ENCODE measurements around the gene ZFAND2A.

The ZFAND2A gene

DNA sequence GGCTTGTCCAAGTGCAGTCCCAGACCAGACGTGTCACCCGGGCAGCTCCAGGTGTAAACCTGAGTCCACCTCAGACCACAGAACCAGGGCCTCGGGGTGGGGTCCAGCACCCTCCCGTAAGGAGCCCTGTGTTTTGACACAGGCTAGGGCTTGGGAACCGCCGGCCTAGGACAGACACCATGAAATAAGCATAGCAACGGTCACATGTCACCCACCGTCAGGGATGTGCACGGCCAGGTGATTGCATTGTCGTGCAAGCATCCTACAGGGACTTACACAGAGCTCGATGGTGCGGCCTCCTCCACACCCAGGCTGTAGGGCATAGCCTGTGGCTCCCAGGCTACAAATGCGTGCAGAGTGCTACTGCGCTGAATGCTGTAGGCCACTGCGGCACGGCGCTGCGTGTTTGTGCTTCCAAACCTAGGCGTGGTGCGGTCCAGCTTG is 10.6 kb downstream of the ZFAND2A start:
- TF ChIP-seq CEBPB (IDR thresholded peaks at IDR 0.05) (no peak), YY1 (IDR thresholded peaks at IDR 0.05; ENCODE audit: low read depth) (no peak), EGR1 (IDR thresholded peaks at IDR 0.05) (no peak), CREB1 (IDR thresholded peaks at IDR 0.05; ENCODE audit: low read depth) (no peak), TEAD4 (IDR thresholded peaks at IDR 0.05) (no peak), ZBTB7A (IDR thresholded peaks at IDR 0.05; ENCODE audit: low read depth) (no peak), USF1 (IDR thresholded peaks at IDR 0.05) (no peak), RAD21 (IDR thresholded peaks at IDR 0.05; ENCODE audit: low read depth) (no peak), TCF12 (IDR thresholded peaks at IDR 0.05; ENCODE audit: low read depth) (no peak), EP300 (IDR thresholded peaks at IDR 0.05; ENCODE audit: borderline replicate concordance) (no peak), FOXM1 (IDR thresholded peaks at IDR 0.05; ENCODE audit: borderline replicate concordance, low read depth) (no peak), NFIC (IDR thresholded peaks at IDR 0.05) (no peak), TAF1 (IDR thresholded peaks at IDR 0.05; ENCODE audit: low read depth) (no peak)
- TF ChIP-seq, protein P1, sequence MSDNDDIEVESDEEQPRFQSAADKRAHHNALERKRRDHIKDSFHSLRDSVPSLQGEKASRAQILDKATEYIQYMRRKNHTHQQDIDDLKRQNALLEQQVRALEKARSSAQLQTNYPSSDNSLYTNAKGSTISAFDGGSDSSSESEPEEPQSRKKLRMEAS (IDR thresholded peaks at IDR 0.05), result no peak
- TF ChIP-seq, protein P2, sequence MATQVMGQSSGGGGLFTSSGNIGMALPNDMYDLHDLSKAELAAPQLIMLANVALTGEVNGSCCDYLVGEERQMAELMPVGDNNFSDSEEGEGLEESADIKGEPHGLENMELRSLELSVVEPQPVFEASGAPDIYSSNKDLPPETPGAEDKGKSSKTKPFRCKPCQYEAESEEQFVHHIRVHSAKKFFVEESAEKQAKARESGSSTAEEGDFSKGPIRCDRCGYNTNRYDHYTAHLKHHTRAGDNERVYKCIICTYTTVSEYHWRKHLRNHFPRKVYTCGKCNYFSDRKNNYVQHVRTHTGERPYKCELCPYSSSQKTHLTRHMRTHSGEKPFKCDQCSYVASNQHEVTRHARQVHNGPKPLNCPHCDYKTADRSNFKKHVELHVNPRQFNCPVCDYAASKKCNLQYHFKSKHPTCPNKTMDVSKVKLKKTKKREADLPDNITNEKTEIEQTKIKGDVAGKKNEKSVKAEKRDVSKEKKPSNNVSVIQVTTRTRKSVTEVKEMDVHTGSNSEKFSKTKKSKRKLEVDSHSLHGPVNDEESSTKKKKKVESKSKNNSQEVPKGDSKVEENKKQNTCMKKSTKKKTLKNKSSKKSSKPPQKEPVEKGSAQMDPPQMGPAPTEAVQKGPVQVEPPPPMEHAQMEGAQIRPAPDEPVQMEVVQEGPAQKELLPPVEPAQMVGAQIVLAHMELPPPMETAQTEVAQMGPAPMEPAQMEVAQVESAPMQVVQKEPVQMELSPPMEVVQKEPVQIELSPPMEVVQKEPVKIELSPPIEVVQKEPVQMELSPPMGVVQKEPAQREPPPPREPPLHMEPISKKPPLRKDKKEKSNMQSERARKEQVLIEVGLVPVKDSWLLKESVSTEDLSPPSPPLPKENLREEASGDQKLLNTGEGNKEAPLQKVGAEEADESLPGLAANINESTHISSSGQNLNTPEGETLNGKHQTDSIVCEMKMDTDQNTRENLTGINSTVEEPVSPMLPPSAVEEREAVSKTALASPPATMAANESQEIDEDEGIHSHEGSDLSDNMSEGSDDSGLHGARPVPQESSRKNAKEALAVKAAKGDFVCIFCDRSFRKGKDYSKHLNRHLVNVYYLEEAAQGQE (IDR thresholded peaks at IDR 0.05; ENCODE audit: low read depth), result no peak

DNA sequence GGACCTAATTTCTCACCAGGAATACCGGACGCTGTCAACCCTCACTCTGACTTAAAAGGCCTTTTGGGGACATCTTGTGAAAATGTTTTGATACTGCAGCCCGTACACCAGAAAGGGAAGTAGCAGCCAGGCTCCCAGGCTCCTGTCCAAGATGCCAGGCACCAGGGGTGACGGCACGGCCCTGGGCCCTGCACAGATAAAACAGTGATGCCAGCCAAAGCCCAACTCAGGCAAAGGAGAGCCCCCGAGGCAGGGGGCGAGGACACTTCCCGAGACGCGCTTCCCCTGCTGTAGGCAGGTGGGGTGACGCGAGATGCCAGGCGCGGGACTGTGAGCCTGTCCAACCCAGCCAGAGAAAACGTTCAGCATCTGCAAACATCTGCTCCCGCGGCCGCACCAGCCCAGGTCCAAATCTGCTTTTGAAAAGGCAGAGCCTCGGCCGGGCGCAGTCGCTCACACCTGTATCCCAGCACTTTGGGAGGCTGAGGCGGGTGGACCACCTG is 15.7 kb downstream of the ZFAND2A start:
- TF ChIP-seq YY1 (IDR thresholded peaks at IDR 0.05; ENCODE audit: low read depth), result no peak
- TF ChIP-seq NFIC (IDR thresholded peaks at IDR 0.05), result no peak
- TF ChIP-seq, protein P2 (IDR thresholded peaks at IDR 0.05; ENCODE audit: low read depth), result no peak
- TF ChIP-seq RAD21 (IDR thresholded peaks at IDR 0.05; ENCODE audit: low read depth), result peak; percentile 54
- no peak for TF ChIP-seq EGR1 (IDR thresholded peaks at IDR 0.05)
- TF ChIP-seq TAF1 (IDR thresholded peaks at IDR 0.05; ENCODE audit: low read depth), result no peak
- no peak for TF ChIP-seq EP300 (IDR thresholded peaks at IDR 0.05; ENCODE audit: borderline replicate concordance)
- TF ChIP-seq, protein P1 (IDR thresholded peaks at IDR 0.05), result no peak

- TF ChIP-seq EP300 (IDR thresholded peaks at IDR 0.05; ENCODE audit: borderline replicate concordance), result no peak
- no peak for TF ChIP-seq TEAD4 (IDR thresholded peaks at IDR 0.05)
- TF ChIP-seq TAF1 (IDR thresholded peaks at IDR 0.05; ENCODE audit: low read depth), result no peak
- TF ChIP-seq ZBTB7A (IDR thresholded peaks at IDR 0.05; ENCODE audit: low read depth), result no peak
- TF ChIP-seq CREB1 (IDR thresholded peaks at IDR 0.05; ENCODE audit: low read depth), result no peak
- no peak for TF ChIP-seq USF1 (IDR thresholded peaks at IDR 0.05)
- TF ChIP-seq, protein P2 (IDR thresholded peaks at IDR 0.05; ENCODE audit: low read depth), result no peak
- no peak for TF ChIP-seq YY1 (IDR thresholded peaks at IDR 0.05; ENCODE audit: low read depth)
- no peak for TF ChIP-seq EGR1 (IDR thresholded peaks at IDR 0.05)
- TF ChIP-seq CEBPB (IDR thresholded peaks at IDR 0.05), result no peak
- TF ChIP-seq, protein P1 (IDR thresholded peaks at IDR 0.05), result no peak
- TF ChIP-seq NFIC (IDR thresholded peaks at IDR 0.05), result no peak
- no peak for TF ChIP-seq FOXM1 (IDR thresholded peaks at IDR 0.05; ENCODE audit: borderline replicate concordance, low read depth)
- TF ChIP-seq TCF12 (IDR thresholded peaks at IDR 0.05; ENCODE audit: low read depth), result no peak
- TF ChIP-seq RAD21 (IDR thresholded peaks at IDR 0.05; ENCODE audit: low read depth), result no peak
These were observed 17.9 kb downstream of the ZFAND2A start for GRCh38 chr7:1142051-1142635.

DNA sequence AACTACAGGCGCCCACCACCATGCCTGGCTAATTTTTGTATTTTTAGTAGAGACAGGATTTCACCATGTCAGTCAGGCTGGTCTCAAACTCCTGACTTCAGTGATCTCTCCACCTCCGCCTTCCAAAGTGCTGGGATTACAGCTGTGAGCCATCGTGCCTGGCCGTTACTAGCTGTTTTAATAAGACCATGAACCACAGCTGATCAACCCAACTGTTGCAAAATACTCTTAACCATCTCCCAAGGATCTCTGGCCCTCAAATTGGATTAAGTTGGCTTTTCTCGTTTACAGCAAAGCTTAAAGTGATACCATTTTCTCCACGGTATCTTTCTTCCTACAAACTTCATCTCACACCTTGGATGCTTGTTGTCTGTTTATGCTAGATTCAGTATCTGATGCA is 18.3 kb downstream of the ZFAND2A start:
- TF ChIP-seq TEAD4 (IDR thresholded peaks at IDR 0.05) (no peak), FOXM1 (IDR thresholded peaks at IDR 0.05; ENCODE audit: borderline replicate concordance, low read depth) (no peak), YY1 (IDR thresholded peaks at IDR 0.05; ENCODE audit: low read depth) (no peak), CEBPB (IDR thresholded peaks at IDR 0.05) (no peak), USF1 (IDR thresholded peaks at IDR 0.05) (no peak), TAF1 (IDR thresholded peaks at IDR 0.05; ENCODE audit: low read depth) (no peak), RAD21 (IDR thresholded peaks at IDR 0.05; ENCODE audit: low read depth) (no peak), TCF12 (IDR thresholded peaks at IDR 0.05; ENCODE audit: low read depth) (no peak), ZBTB7A (IDR thresholded peaks at IDR 0.05; ENCODE audit: low read depth) (no peak), EGR1 (IDR thresholded peaks at IDR 0.05) (no peak), EP300 (IDR thresholded peaks at IDR 0.05; ENCODE audit: borderline replicate concordance) (no peak), CREB1 (IDR thresholded peaks at IDR 0.05; ENCODE audit: low read depth) (no peak)
- TF ChIP-seq, protein P2 (IDR thresholded peaks at IDR 0.05; ENCODE audit: low read depth), result no peak
- TF ChIP-seq, protein P1 (IDR thresholded peaks at IDR 0.05), result no peak

All from Ishikawa (cell line).